ENCODE results near the gene KCNH3.
"Not testable (repeated sequence)": the region's sequence is repeated elsewhere in the genome, so short reads cannot be mapped to it uniquely, and the experiment has no call there.

KCNH3 gene

GRCh38 chr12:49527361-49528130 lies 11.3 kb upstream of the KCNH3 start:
- DNase-seq = peak; percentile 98

GRCh38 chr12:49529414-49529813 lies 9.4 kb upstream of the KCNH3 start:
- DNase-seq = peak; percentile 31

DNA sequence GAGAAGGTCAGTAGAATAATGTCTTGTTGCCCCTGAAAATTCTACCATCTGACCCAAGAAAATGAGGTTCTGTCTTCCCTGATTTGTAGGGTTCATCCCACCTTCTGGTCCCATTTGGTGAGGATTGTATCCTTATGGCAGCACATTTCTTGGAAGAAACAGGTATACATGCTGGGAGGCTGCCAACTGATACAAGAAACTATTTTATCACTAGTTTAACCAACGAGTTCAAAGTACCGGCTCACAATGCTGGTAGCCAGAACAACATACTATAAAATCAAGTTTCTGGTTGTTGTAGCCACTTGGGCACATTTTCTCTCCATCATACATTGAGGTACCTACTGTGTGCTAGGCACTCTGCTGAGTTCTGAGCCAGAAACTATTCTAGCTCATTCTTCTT lies 7.1 kb upstream of the KCNH3 start:
- no peak for DNase-seq

- DNase-seq = peak; percentile 85
These were observed 5.5 kb upstream of the KCNH3 start for GRCh38 chr12:49533331-49533730.

DNA sequence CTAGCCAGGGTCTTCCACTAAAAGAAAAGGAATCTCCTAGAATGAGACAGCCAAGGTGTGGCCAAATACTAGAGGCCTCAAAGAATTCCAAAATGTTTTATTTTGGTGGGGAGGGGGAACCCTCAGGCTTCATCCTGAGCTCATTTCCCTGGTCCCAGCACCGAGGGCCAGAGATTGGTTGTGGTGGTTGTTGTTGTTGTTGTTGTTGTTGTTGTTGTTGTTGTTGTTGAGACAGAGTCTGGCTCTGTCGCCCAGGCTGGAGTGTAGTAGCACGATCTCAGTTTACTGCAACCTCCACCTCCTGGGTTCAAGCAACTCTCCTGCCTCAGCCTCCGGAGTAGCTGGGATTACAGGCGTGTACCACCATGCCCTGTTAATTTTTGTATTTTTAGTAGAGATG lies 4.7 kb upstream of the KCNH3 start:
- DNase-seq = not testable (repeated sequence)

GRCh38 chr12:49534731-49535278 lies 4.0 kb upstream of the KCNH3 start:
- DNase-seq = peak; percentile 69

DNA sequence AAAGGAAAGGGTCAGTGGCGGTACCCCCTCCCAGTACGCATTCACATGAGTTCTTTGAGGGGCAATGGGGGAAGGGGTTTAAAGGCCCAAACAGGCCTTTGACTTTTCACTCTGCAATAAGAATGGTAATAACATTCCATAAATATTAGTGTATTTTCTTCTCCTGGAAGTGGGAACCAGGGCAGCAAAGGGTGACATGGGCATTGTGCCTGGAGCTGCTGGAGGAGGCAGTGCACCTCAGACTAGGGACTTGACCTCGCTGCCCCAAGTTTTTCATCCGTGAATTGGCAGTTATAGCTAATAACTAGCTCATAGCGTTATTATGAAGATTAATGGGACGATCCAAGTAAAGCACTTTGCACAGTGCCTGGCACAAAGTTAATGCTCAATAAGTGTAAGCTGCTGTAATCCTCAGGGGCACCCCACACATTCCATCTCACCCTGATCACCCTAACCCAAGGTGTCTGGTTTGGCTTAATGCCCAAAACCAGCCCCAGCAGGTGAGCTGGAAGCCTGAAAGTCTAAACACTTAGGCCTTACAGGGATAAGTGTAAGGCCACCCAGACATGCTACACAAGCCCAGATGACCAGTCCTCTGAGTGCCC lies 2.8 kb upstream of the KCNH3 start:
- DNase-seq = peak; percentile 40

- no peak for DNase-seq
These were observed 2.2 kb upstream of the KCNH3 start for GRCh38 chr12:49536526-49537071.

DNA sequence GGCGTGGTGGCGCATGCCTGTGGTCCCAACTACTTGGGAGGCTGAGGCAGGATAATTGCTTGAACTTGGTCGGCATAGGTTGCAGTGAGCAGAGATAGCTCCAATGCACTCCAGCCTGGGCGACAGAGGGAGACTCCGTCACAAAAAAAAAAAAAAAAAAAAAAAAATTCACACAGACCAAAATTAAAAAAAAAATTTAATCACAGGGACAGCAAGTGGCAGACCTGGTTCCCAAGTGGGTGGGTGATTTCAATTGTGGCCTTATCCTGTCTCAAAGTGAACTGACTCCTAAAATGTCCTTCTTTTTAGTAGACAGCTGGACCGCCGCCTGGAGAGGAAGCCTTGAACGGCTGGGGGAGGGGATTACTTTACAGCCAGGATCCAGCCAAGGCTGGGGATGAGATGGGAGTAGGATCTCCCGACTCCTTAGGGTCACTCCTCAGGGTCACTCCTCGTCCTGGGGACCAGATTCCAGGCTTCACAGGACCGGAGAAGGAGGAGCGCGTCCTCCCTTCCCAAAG lies 1.5 kb upstream of the KCNH3 start:
- DNase-seq = peak; percentile 77

GRCh38 chr12:49537752-49538509 lies 899 bp upstream of the KCNH3 start:
- peak; percentile 81 for DNase-seq

DNA sequence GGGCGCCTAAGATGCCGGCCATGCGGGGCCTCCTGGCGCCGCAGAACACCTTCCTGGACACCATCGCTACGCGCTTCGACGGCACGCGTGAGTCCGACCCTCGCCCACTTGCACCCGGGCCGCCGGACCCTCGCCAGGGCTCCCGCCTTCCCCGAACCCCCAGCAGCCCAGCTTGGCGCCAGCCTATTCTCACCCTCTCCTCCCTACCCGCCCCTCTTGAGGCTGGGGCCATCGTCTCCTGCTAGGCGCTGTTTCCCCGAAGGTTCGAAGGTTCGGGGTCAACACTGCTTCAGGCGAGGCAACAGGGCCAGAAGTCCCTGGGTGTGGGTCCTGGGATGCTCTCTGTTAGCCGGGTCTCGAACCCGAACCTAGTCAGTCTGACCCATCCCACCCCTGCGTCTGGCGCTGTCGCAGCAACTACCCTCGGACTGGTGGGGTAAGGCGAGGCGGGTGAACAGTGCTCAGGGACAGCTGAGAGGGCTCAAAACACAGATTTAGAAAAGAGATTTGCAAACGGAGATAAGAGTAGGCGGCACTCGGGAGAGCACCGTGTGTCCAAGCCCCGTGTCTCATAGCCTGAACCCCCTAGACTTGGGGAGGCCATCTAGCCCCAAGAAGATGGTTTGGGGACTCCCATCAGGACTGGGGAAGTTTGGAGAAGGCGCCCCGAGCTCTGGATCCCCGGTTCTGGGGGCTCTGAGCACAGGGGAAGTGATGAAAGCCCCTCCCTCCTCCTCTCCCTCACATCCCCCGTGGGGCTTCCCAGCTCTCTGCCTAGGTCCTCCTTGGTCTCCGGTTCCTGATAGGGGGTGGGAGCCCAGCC lies 787 bp downstream of the KCNH3 start:
- DNase-seq = peak; percentile 67

GRCh38 chr12:49540229-49541139 lies 1.7 kb downstream of the KCNH3 start:
- peak; percentile 32 for DNase-seq

GRCh38 chr12:49541140-49541861 lies 2.5 kb downstream of the KCNH3 start:
- no peak for DNase-seq

DNA sequence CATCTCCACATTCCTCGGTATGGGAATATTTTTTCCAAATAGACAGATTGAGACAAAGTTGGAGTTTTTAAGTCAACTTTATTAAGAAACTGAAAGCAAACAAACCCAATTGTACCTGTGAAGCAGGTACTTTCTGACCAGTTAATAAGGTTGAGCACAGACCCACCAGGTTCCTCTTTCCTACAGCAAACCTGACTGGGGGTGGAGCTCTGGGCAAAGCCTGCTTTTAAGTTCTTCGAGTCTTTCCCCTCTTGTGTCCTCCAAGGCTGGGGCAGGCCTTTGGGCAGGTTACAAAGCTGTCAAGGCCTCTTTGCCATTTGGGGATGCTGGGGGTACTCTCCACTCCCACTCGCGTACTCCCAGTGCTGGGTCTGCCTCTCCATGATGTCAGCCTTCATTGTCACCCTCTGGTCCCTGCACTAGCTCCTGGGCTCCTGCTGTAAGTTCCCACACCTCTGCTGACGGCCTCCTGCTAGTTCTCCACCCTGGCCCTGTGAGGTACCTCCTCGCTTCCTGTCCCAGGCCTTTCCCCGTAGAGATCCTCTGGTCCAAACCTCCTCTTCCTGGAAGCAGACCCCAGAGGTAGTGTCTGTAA lies 3.2 kb downstream of the KCNH3 start:
- no peak for DNase-seq

DNA sequence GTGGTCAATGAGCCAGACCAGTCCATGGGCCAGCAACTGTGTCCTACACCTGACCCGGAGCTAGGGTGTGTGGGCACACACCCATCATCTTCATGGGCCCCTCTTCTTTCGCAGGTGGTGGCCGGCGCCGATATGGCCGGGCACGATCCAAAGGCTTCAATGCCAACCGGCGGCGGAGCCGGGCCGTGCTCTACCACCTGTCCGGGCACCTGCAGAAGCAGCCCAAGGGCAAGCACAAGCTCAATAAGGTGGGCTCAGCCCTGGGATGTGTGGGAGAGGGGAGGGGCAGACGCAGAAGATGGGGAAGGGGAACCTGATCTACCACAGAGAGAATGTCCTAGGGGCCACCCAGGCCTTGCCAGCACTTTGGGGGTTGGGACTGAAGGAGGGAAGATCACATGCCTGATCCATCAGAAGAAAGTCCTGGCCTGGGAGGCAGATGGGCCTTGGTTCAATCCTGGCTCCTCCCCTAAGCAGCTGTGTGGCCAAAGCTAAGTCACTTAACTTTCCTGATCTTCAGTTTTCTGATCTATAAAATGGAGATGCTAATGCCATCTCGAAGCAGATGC lies 3.8 kb downstream of the KCNH3 start:
- no peak for DNase-seq

DNA sequence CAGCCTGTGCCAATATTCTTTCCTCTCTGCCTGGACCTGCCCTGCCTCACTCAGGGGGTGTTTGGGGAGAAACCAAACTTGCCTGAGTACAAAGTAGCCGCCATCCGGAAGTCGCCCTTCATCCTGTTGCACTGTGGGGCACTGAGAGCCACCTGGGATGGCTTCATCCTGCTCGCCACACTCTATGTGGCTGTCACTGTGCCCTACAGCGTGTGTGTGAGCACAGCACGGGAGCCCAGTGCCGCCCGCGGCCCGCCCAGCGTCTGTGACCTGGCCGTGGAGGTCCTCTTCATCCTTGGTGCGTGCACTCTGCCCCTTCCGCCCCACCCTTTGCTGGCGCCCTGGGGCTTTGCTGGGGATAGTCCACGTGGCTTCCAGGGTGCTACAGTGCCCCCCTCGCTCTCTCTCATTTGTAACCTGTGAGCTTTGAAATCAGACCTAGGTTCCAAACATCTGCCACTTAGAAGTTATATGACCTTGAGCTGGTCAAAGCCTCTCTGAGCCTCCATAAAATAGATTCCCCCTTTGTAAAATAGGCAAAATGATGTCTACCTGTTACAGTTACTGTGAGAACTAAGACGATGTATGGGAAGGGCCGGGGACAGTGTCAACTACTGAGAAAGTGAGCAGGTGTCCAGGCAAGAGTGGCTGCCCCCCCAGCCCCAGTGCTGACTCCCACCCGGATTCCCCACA lies 4.5 kb downstream of the KCNH3 start:
- no peak for DNase-seq

- DNase-seq = no peak
These were observed 5.3 kb downstream of the KCNH3 start for GRCh38 chr12:49543914-49544815.

DNA sequence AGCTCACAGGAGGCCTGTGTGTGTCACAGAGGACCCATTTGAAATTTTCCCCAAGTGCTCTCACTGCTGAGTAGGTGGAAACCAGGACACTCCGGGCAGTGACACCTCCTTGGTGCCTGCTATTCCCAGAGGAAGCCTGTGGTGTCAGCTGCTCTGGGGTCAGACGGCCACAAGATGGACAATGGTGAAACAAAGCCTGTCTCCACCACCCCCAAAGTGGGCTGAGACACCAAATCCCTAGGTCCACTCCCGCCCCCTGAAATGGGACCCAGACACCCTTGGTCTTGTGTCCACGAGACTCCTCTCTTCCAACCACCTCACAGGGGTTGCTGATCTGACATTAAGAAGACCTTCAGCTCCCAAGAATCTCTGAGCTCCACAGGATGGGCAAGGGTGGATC lies 7.0 kb downstream of the KCNH3 start:
- DNase-seq = no peak

Data from NCI-H69 (cell line).